CD14-positive monocyte (primary cell): ENCODE data around the gene TXNRD2. TPM values are rescaled to one million over a fixed set of nuclear protein-coding genes. Genes with fewer than 3 reads are reported as not detected.

Experiments
- DNase-seq, 3 donors: peaks; one replicate each; pipeline ENCODE4 v3.0.0-alpha.2; 2011 to 2022
- H2AFZ ChIP-seq: 2 replicates; pipeline ENCODE4 v1.6.0; 2012; ENCODE audit warnings: mild to moderate bottlenecking, low read depth, low read length, inconsistent platforms; ENCODE audit not compliant: insufficient read depth, poor library complexity, severe bottlenecking
- H3K27ac ChIP-seq, 2 donors: 1 replicate in 1 of 2; 2 replicates in 1 of 2; pipeline ENCODE4 v1.5.1; 2012 to 2013; ENCODE audit warnings: low read length in 2 of 2, control low read depth in 1 of 2, inconsistent platforms in 1 of 2, low read depth in 1 of 2, mild to moderate bottlenecking in 1 of 2
- H3K27me3 ChIP-seq, 2 donors: one replicate each; pipeline versions ENCODE4 v1.6.0 to v1.6.1; 2011 to 2013; ENCODE audit warnings: low read length in 2 of 2; ENCODE audit not compliant: control insufficient read depth in 2 of 2, insufficient read depth in 2 of 2
- H3K36me3 ChIP-seq, 2 donors: replicated peaks in 1 of 2; 1 replicate in 1 of 2; 2 replicates in 1 of 2; pipeline versions ENCODE4 v1.5.1 to v1.6.1; 2012 to 2013; ENCODE audit warnings: low read length in 2 of 2, control low read depth in 1 of 2, inconsistent platforms in 1 of 2, mild to moderate bottlenecking in 1 of 2; ENCODE audit not compliant: insufficient read depth in 2 of 2, control insufficient read depth in 1 of 2
- H3K4me1 ChIP-seq, 2 donors: 1 replicate in 1 of 2; 2 replicates in 1 of 2; pipeline versions ENCODE4 v1.5.1 to v1.6.1; 2012 to 2013; ENCODE audit warnings: low read length in 2 of 2, control low read depth in 1 of 2, inconsistent platforms in 1 of 2, mild to moderate bottlenecking in 1 of 2, moderate library complexity in 1 of 2; ENCODE audit not compliant: insufficient read depth in 2 of 2, control insufficient read depth in 1 of 2
- H3K4me2 ChIP-seq: replicated peaks from 2 replicates; pipeline ENCODE3; 2012; ENCODE audit warnings: low read length, moderate library complexity, mild to moderate bottlenecking; ENCODE audit not compliant: poor library complexity, severe bottlenecking; ENCODE audit errors: extremely low read depth
- H3K4me3 ChIP-seq, 3 experiments: fragments of 200-600 bp in 1 of 3; sonication (generic) in 1 of 3; replicated peaks in 1 of 3; 1 replicate in 2 of 3; 2 replicates in 1 of 3; pipeline ENCODE4 v1.5.1; 2011 to 2013; ENCODE audit warnings: low read length in 3 of 3, mild to moderate bottlenecking in 3 of 3, control low read depth in 2 of 3, low read depth in 2 of 3, inconsistent platforms in 1 of 3, moderate library complexity in 1 of 3
- H3K79me2 ChIP-seq: 2 replicates; pipeline ENCODE4 v1.6.0; 2012; ENCODE audit warnings: mild to moderate bottlenecking, control low read depth, inconsistent platforms, low read length, moderate library complexity; ENCODE audit not compliant: insufficient read depth
- H3K9ac ChIP-seq: 2 replicates; pipeline ENCODE4 v1.6.0; 2017; ENCODE audit warnings: low read length, mild to moderate bottlenecking; ENCODE audit not compliant: insufficient read depth, poor library complexity, severe bottlenecking
- H3K9me3 ChIP-seq, 2 donors: replicated peaks in 1 of 2; 1 replicate in 1 of 2; 2 replicates in 1 of 2; pipeline versions ENCODE4 v1.5.1 to v1.6.1; 2012 to 2013; ENCODE audit warnings: low read length in 2 of 2, control low read depth in 1 of 2; ENCODE audit not compliant: control insufficient read depth in 1 of 2, insufficient read depth in 1 of 2
- H4K20me1 ChIP-seq: 2 replicates; pipeline ENCODE4 v1.6.0; 2012; ENCODE audit warnings: mild to moderate bottlenecking, low read length, control low read depth, moderate library complexity; ENCODE audit not compliant: insufficient read depth
- H3K27ac Mint-ChIP-seq, 7 donors: one replicate each; pipeline ENCODE4 v1.8.0; 2020; ENCODE audit warnings: mild to moderate bottlenecking in 7 of 7, mixed read lengths in 7 of 7, moderate library complexity in 6 of 7, inconsistent platforms in 2 of 7
- H3K27me3 Mint-ChIP-seq, 3 donors: one replicate each; pipeline ENCODE4 v1.8.0; 2021 to 2022; ENCODE audit warnings: low read depth in 3 of 3, mild to moderate bottlenecking in 3 of 3, mixed read lengths in 3 of 3, moderate library complexity in 3 of 3, inconsistent platforms in 1 of 3
- H3K36me3 Mint-ChIP-seq, 2 donors: one replicate each; pipeline ENCODE4 v1.8.0; 2020; ENCODE audit warnings: mixed read lengths in 2 of 2, inconsistent platforms in 1 of 2, mild to moderate bottlenecking in 1 of 2
- H3K4me1 Mint-ChIP-seq: one replicate; pipeline ENCODE4 v1.8.0; 2020; ENCODE audit warnings: mild to moderate bottlenecking, mixed read lengths
- H3K4me3 Mint-ChIP-seq, 2 donors: one replicate each; pipeline ENCODE4 v1.8.0; 2020; ENCODE audit warnings: mild to moderate bottlenecking in 2 of 2, mixed read lengths in 2 of 2, moderate library complexity in 1 of 2
- H3K9me3 Mint-ChIP-seq, 7 donors: one replicate each; pipeline ENCODE4 v1.8.0; 2020 to 2022; ENCODE audit warnings: mixed read lengths in 7 of 7, mild to moderate bottlenecking in 6 of 7, moderate library complexity in 6 of 7, inconsistent platforms in 2 of 7
- WGBS: methylation state at CpG from one replicate; pipeline ENCODE4 v1.1.5; 2013; ENCODE audit warnings: missing lambda C conversion rate; ENCODE audit not compliant: insufficient coverage; 5-methylcytosine and 5-hydroxymethylcytosine counted together
- intact Hi-C, 2 donors: fragments of 100-400 bp; cut with micrococcal nuclease; formaldehyde crosslinking; loops; one replicate each; pipeline versions ENCODE4 v1.15.0 to v1.15.1; 2023
- polyA plus RNA-seq, 3 donors: library from polyadenylated mRNA; depleted of rRNA in 1 of 3; unstranded in 2 of 3; stranded (reverse) in 1 of 3; fragments of 300-500 nt in 2 of 3; fragments of >200 nt in 1 of 3; fragmentation: Illumina TruSeq in 2 of 3; gene quantifications; 1 replicate in 2 of 3; 2 replicates in 1 of 3; pipeline ENCODE4 v1.2.3, GENCODE V29; 2012 to 2021
- TF ChIP-seq, protein P1 (sequence below): fragments of 200-600 bp; IDR thresholded peaks from one replicate; pipeline ENCODE4 v1.8.0; 2022; ENCODE audit warnings: antibody characterized with exemption, mild to moderate bottlenecking

The TXNRD2 gene
- polyA plus RNA-seq, 3 donors, result 24.9 to 54.9 (median 30.8) TPM

DNA sequence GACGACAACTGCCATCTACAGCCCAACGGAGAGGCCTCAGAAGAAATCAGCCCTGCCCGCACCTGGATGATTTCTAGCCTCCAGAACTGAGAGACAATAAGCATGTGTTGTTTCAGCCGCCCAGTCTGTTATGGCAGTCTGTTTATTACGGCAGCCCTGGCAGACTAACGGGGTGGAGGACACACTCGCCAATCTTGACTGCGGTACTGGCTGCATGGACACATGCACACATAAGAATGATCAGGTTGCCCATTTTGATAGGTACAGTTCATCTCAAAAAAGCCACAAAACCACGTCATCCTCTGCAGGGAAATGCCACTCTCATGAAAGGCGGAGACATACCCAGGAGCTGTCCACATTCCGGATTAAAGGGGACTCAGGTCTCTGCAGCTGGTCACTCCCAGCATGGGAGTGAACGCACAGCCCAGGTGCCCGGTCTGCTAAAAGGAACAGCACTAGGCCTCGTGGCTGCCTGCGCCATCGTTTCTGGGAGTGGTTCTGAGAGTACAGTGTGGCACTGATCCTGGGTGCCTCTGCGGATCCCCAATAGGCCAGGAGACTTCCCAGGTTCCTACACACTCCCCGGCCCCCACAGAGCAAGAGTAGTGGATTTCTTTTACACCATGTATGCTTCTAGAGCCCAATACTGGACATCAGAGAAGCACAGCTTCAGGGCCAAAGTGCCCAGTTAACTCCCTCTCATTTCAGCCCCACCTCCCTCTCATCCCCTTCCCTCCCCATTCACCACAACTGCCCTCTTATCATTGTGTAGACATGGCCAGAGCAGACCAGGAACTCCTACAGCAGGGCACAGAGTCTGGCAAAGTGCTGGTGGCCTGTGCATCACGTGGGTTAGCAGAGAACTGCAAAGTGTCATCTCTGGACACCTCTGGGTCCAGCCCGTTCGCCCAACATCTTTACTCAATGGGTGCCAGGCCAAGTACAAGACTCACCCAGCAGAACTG is 11.8 kb downstream of the TXNRD2 start:
- H3K27ac ChIP-seq, result no peak overlapping the region
- H3K27me3 Mint-ChIP-seq, result peaks cover 0 to 2% (median 0%) of the 10 kb centered on the region in 3 donors
- DNase-seq, result no peak
- no peak overlapping the region for H3K4me2 ChIP-seq
- peaks cover 22 to 27% of the 10 kb centered on the region in 2 donors for H3K36me3 Mint-ChIP-seq
- intact Hi-C loops, result no loop called here
- WGBS, result 95% methylated on average over 17 of the region's 21 CpGs
- H2AFZ ChIP-seq, result no peak overlapping the region
- H3K27ac Mint-ChIP-seq, result peak overlapping the region in 3 of 7 donors; percentile 43 to 66 (median 52)
- no peaks in the 10 kb centered on the region for H3K9me3 Mint-ChIP-seq
- H3K4me3 ChIP-seq, result no peak overlapping the region
- no peaks in the 10 kb centered on the region for H4K20me1 ChIP-seq
- peaks cover 7% of the 10 kb centered on the region for H3K79me2 ChIP-seq
- peaks cover 2 to 20% of the 10 kb centered on the region in 2 donors for H3K36me3 ChIP-seq
- TF ChIP-seq, protein P1, sequence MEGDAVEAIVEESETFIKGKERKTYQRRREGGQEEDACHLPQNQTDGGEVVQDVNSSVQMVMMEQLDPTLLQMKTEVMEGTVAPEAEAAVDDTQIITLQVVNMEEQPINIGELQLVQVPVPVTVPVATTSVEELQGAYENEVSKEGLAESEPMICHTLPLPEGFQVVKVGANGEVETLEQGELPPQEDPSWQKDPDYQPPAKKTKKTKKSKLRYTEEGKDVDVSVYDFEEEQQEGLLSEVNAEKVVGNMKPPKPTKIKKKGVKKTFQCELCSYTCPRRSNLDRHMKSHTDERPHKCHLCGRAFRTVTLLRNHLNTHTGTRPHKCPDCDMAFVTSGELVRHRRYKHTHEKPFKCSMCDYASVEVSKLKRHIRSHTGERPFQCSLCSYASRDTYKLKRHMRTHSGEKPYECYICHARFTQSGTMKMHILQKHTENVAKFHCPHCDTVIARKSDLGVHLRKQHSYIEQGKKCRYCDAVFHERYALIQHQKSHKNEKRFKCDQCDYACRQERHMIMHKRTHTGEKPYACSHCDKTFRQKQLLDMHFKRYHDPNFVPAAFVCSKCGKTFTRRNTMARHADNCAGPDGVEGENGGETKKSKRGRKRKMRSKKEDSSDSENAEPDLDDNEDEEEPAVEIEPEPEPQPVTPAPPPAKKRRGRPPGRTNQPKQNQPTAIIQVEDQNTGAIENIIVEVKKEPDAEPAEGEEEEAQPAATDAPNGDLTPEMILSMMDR, result no peak
- no peaks in the 10 kb centered on the region for H3K27me3 ChIP-seq
- H3K4me1 ChIP-seq, result peaks cover 31 to 43% of the 10 kb centered on the region in 2 donors
- H3K4me3 Mint-ChIP-seq, result no peak overlapping the region
- H3K4me1 Mint-ChIP-seq, result peaks cover 38% of the 10 kb centered on the region
- no peaks in the 10 kb centered on the region for H3K9me3 ChIP-seq
- no peak overlapping the region for H3K9ac ChIP-seq

DNA sequence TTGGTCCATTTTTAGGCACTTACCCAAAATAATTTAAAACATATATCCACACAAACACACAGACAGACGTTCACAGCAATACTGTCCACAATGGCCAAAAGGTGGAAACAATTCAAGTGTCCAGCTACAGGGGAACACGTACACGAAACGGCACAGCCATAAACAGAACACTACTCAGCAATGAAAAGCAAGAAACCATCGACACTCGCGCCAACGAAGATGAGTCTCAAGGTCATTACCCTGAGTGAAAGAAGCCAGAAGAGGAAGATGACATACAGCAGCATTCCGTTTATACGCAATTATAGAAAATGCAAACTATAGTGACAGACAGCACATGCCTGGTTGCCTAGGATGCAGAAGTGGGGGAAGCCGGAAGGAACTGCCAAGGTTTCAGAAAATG is 13.4 kb downstream of the TXNRD2 start:
- WGBS, result 92% methylated on average over 1 of the region's 11 CpGs
- TF ChIP-seq, protein P1, result no peak
- H3K9ac ChIP-seq, result no peak overlapping the region
- H3K4me3 Mint-ChIP-seq, result no peak overlapping the region
- H3K36me3 ChIP-seq, result peaks cover 11 to 34% of the 10 kb centered on the region in 2 donors
- peak in 1 of 3 donors; percentile 15 for DNase-seq
- no peaks in the 10 kb centered on the region for H3K27me3 ChIP-seq
- H3K27me3 Mint-ChIP-seq, result peaks cover 0 to 2% (median 0%) of the 10 kb centered on the region in 3 donors
- no peaks in the 10 kb centered on the region for H3K9me3 ChIP-seq
- H2AFZ ChIP-seq, result no peak overlapping the region
- peaks cover 35 to 42% of the 10 kb centered on the region in 2 donors for H3K36me3 Mint-ChIP-seq
- peaks cover 7% of the 10 kb centered on the region for H3K79me2 ChIP-seq
- intact Hi-C loops, result no loop called here
- H3K4me1 ChIP-seq, result peaks cover 22 to 33% of the 10 kb centered on the region in 2 donors
- H3K4me2 ChIP-seq, result no peak overlapping the region
- peaks cover 28% of the 10 kb centered on the region for H3K4me1 Mint-ChIP-seq
- peak overlapping the region; percentile 2 to 89 (median 70) for H3K27ac Mint-ChIP-seq
- H3K9me3 Mint-ChIP-seq, result no peaks in the 10 kb centered on the region
- peak overlapping the region; percentile 20 to 65 for H3K27ac ChIP-seq
- peaks cover 8% of the 10 kb centered on the region for H4K20me1 ChIP-seq
- H3K4me3 ChIP-seq, result no peak overlapping the region
